ENCODE results near the gene SYK.
"Not testable (repeated sequence)": the region's sequence is repeated elsewhere in the genome, so short reads cannot be mapped to it uniquely, and the experiment has no call there.

Gene SYK

DNA sequence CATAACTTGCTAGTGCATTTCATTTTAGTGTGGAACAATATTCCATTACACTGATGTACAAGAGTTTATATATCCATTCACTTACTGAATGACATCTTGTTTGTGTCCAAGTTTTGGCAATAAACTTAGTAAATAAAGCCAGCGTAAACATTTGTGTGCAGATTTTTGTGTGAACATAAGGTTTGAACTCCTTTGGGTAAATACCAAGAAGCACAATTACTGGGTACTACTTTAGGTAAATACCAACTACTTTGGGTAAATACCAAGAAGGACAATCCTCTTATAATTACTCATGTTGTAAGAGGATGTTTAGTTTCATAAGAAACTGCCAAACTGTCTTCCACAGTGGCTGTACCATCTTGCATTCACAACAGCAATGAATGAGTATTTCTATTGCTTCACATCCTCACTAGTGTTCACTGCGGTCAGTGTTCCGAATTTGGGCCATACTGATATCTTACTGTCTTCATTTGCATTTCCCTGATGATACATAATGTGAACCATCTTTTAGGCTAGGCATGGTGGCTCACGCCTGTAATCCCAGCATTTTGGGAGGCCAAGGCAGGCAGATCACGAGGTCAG lies 2.3 kb upstream of the SYK start:
- DNase-seq = no peak

DNA sequence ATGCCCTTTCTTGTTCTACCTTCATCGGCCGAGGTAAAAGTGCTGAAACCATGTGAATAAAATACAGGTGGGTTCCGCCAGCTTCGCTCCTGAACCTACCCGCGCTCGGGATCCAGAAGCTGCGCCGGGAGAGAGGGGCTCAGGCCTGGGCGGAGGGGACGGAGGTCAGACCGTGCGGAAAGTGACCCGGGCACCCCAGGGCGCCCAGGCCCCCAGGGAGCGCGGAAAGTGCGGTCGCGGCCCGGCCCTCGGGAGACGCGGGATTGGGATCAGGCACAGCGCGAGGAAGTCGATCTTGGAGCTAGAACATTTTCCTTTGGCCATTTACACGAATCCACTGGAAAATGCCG lies 329 bp downstream of the SYK start:
- no peak for DNase-seq

DNA sequence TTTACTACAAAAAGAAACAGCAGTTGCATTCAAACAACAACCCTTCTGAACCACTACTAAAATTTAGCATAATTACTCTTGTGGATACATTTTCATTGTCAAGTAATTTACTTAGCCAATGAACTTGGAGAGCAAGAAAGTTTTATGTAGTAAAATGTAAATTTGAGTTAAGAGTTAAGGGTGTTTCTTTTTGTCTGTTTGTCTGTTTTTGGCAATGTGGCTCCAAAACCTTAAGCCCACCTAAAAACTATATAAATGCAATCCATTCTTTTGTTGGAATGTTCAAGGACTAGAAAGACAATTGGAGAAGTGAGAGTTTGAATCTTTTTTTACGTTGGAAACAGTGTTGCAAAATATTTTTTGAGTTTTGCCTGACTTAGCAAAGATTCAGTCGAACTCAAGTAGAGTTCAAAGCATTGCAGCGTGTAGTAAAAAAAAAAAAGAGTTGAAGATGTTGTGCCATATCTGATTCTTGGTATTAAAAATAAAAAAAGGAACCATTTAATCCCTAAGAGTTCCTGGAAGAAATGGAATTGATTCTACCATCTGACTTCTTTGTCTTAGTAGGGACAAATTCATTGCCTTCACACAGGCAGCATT lies 867 bp downstream of the SYK start:
- no peak for DNase-seq

DNA sequence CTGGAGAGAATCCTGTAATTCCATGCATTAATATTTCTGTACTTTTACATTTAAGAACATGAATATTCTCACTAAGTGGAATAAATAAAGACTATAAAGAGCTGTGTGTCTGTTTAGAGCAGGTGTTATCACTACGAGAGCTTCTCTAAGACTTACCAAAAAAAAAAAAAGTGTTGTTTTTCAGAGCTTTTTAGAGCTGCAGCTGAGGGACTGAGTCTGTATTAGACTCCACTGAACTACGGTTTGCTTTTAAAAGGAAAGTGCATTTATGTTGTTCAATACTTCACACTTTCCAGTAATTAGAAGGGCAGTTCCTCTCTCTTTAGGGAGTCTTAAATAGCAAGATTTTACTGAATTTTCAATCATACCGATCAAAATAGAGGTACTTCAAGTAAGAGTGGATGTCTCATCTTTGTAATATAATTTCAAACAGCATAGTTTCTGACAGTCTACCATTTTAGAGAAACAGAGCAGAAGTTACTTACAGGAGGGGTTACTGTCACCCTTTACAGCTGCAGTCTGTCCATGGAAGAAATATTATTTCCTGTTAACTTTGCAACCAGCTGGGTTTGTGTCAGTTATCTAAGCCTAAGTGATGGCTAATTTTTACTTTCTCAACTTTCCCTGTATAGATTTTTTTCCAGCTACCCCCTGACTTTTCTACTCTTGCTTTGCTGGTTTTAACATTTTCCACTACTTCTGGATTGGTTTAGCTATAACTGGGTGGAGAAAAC lies 2.4 kb downstream of the SYK start:
- no peak for DNase-seq

DNA sequence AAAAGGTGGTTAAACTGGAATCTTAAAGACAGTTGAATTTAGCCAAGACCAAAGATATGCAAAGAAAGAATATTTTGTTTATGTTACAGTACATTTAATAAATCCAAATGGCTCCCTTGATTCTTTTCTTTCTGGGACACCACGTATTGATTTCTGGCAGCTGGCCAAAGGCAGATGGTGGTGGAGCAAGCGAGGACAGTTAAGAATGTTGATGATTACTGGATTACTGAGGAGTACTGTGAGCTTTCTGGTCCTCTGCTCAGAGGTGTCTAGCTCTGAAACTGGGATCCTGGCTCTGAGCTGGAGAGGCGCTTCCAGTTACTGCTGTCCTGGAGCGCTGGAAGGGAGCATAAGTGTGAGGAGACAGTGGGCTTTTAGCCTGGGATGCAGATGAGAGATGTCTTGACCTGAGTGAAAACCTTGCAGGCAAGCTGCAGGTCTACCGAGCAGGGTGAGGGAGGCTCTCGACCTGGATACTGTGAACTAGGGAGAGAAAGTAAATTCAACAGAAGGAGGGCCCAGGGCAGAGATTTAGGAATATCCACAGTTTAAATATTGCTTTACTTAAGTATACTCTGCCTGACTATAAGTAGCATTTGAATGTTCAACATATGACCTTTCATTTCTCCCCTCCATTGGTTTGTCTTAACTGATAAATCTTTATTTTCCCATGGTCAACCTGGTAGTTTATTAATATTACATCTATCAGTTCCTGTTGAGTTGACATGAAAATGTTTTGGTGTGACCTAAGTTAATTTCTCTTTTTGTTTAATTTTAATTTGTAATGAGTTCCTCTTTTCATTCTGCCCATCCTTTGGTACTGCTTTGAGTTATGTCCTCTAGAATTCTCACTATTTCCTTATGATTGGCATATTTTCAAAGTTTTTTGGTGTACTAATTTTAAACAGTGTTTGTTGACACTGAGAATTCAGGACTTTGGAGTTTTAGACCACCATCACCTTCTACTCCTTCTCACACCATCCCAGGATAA lies 3.7 kb downstream of the SYK start:
- no peak for DNase-seq

DNA sequence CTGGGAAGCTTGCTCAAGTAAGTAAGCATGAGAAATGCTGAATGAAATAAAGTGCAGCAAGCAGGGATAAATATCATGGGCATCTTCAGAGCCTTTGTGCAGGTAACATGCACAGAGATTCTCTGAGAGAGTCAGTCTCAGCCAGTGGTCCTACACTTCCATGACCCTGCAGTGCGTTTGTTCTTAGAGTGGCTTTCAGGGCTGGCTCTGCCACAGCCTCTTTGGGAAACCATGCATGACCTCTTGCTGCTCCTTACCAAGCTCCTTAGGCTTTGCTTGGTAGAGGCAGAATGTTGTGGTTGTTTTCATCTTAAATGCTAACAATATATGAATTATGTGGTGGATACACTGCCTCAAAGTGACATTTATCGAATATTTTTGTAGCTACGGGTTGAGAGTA lies 5.4 kb downstream of the SYK start:
- no peak for DNase-seq

DNA sequence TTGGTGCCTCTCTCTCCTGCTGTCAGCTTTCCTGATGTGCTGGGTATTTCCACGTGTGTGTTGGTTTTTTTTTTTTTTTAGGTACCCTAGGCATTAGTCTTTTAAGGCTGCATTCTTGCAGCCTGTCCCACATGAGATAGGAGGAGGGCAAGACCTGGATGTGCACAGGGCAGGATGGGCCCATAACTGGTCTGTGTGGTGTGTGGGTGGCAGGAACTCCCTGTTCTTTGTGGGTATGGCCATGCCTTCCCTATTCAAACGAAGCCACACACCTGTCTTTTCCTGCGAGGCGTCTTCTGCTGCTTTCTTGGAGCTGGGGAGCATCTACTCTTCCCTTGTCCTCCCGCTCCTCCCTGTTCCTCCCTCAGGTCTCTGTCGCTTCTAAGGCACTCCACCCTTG lies 6.8 kb downstream of the SYK start:
- DNase-seq = no peak

DNA sequence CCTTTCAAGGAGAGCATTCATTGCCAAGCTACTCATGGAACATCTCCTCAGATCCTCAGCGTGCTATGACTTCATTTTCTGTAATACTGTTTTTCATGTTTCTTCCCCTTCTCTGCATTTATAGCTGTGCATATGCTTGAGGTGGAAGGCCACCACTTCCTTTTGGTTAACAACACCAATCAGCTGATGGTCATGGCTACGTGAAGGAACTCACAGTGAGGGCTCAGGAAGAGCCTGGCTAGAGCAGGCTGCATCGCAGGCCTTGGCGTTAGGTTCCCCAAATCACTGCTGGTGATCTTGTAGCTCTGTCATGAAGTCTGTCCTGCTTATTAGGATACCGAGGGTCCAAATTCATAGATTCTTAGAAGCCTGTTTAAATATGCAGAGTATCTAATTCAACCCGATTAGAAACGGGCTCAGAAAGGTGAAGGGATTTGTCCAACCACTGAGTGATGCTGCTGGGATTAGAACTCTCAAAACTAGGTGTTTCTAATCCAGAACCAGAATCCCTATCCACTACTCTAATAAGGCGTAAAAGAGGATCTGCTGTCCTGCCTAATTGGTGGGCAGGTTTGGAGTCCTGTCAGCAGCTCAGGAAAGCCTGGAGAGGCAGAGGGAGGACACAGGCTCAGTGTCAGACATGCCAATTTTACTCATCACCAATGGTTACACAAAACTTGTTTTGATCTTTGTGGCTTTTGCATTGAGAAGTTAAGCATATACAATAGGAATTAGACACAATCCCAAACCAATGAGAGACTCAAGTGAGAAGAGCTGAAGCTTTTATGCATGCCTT lies 7.5 kb downstream of the SYK start:
- no peak for DNase-seq

DNA sequence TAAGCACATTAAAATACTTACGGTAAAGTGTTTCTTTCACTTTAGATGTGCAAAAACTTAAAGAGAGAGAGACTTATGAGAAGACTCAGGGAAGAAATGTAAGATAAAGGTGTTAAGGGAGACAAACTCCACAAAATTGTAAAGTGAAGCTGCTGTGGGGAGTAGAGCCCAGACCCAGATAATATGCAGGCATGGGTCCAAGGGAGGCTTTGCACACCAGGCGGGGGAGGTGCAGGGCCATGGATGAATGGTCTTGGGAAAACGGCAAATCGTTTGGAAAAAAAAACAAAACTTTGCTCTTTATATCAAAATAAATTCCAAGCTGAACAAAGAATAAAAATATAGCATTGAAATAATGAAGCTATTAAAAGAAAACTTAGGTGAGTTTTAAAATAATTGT lies 9.1 kb downstream of the SYK start:
- no peak for DNase-seq

DNA sequence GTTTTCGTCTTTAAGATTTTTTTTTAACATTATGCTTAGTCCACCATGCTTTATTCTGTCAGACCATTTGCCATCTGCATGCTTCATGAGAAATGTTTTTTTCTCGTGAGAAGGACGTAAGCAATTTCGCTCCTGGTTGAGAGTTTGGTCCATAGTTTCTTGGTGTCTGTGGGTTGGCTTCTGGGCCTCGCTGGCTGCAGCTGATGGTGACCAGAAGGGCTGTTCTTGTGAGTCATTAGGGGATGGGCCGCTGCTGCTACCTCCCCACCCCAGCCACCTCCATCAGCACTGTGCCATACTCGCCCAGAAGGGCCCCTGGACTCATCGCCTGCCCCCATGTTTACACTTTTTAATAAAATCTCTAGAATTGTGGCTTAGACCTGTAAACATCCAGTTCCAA lies 11.4 kb downstream of the SYK start:
- no peak for DNase-seq

DNA sequence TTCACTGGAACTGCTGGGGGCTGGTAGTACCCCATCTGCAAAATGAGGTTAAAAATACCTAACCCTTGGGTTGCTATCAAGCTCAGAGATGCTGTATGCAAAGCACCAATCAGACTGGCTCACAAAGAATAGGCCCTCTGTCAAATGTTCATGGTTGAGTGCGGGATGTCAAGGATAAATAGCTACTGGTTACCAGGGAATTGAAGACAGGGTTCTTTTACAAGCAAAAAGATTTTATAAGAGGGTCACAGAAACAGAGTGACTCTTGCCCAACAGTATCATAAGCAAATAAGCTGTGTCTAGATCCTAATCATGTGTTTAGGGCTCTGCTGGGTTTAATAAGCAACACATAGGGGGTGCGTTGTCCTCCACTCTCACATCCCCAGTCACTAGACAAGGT lies 11.9 kb downstream of the SYK start:
- no peak for DNase-seq

DNA sequence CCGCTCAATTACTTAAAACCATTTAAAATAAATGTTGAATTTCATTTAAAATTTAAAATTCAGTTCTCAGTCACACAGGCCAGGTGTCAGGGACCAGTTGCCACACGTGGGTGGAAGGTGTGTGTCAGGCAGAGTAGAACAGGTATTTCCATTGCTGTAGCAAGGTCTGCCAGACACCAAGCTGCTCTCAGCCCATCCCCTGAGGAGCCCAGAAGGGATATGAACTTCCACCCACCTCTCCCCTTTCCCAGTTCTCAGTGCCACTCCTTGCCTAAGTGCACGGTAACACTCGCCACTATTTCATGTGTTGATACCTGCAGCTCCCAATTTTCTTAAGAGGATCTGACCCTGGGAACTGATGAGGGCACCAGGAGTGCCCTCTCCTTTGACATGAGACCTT lies 12.7 kb downstream of the SYK start:
- no peak for DNase-seq

DNA sequence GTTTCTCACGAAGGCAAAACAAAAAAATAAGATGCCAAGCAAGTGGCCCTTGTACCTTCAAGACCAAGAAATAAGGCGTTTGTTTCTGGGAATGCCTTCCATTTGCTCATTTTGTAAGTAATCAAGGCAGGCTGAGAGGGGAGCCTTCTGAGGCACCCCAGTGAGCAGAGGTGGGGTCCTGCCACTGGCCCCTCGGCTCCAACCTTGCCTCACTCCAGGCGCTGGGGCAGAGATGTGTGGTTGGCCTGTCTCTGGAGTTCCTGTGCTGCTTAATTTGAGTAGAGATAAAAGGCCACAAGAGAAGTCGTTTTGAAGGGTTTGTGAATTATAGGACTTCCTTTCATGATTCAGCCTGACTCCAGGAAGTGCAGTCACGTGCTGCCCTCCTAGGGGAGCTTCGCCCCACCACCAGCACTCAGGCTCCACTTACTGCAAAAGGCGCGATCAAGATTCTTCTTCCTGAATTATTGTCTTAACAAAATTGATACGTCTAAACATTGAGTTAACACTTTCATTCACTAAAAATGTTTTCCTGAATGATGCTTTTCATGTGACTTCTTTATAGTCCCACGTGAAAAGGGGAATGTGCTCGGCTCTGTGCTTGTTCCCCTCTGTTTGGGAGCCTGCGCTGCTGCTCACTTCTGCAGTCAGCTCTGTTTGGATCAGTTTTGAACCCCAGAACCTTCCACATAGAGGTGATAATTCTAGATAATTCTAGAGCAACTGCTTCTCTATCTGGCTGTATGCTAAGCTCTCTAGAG lies 13.7 kb downstream of the SYK start:
- no peak for DNase-seq

DNA sequence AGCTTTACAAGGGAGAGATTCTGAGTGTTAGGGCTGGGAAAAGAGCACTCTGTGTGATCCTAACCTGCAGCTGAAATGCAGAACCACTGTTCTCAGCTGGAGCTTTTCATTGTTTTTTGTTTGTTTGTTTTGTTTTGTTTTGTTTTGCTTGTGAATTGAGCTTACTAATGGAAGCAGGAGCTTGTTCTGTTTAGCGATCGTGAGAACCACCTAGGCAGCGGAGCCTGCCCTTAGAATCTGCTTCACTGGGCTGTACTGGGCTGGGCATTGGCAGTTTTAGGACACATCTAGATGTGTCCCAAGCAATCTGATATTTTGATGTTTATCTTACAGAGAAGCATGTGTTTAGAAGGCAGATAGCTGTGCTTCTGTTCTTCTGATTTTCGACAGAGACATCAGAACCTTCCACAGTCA lies 14.3 kb downstream of the SYK start:
- no peak for DNase-seq

DNA sequence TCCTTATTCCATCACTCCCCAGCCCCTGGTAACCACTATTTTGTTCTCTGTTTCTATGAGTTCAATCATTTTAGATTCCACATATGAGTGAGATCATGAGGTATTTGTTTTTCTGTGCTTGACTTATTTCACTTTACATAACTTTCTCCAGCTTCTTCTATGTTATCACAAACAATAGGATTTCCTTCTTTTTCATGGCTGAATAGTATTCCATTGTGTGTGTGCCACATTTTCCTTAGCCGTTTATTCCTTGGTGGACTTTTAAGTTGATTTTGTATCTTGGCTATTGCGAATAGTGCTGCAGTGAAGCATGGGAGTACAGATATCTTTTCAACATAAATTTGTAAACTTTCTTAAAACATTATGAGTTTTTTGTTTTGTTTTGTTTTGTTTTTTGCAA lies 15.1 kb downstream of the SYK start:
- no peak for DNase-seq

DNA sequence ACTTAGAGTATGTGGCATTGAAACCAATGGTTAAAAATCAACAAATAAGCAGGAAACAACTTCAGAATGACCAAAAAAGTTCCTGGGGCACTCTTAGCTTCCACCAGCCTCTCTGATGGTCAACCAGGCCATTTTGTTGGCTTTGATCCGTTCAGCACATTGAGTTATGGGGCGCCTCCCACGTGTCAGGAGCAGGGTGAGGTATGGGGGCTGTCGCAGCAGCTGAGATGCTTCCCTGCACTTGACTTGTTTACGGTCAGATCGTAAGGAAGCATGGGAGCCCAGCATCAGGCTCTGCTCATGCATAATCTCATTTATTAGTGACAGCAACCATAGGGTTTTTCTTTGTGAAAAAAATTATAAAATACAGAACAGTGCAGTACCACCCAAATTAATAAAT lies 16.7 kb downstream of the SYK start:
- no peak for DNase-seq

DNA sequence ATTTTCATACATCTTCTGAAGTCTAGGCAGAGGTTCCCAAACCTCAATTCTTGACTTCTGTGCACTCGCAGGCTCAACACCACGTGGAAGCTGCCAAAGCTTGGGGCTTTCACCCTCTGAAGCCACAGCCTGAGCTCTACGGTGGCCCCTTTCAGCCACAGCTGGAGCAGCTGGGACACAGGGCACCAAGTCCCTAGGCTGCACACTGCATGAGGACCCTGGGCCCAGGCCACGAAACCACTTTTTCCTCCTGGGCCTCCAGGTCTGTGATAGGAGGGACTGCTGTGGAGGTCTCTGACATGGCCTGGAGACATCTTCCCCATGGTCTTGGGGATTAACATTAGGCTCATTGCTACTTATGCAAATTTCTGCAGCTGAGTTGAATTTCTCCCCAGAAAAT lies 18.8 kb downstream of the SYK start:
- DNase-seq = not testable (repeated sequence)

DNA sequence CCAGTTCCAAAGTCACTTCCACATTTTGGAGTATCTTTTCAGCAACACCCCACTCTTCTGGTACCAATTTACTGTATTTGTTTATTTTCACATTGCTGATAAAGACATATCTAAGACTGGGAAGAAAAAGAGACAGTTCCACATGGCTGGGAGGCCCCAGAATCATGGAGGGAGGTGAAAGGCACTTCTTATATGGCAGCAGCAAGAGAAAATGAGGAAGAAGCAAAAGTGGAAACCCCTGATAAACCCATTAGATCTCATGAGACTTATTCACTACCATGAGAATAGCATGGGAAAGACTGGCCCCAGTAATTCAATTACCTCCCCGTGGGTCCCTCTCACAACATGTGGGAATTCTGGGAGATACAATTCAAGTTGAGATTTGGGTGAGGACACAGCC lies 19.6 kb downstream of the SYK start:
- not testable (repeated sequence) for DNase-seq

DNA sequence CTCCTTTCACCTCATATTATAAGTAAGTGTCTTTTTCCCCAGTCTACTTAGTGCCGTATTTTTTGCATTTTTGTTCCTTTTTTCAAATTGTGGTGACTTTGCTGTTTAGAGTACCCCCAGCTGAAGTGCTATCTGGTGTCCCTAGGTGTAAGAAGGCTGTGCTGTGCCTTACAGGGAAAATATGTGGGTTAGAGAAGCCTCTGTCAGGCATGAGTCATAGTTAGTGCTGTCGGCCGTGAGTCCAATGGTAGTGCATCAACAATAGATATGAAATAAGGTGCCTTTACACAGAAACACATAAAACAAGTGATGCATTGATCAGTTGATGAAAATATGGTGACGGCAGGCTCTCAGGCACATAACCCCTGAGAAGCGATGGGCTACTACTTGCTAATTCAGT lies 20.1 kb downstream of the SYK start:
- no peak for DNase-seq

DNA sequence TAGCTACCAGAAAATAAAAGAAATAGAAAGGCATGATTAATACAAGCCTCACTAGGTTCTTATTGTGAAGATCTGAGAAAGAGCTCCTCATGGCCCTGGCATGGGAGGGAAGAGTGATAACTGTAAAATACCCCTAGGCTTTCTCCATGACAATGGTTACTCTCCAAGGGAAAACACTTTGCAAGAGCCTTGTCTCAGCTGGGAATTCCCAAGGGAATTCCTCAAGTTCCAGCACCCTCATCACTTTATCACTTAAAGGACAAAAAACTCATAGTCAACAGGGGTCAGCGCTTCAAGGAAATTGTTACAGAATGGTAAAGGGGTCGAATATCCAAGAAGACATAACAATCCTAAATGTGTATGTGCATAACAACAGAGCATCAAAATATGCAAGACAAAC lies 21.2 kb downstream of the SYK start:
- DNase-seq = no peak

DNA sequence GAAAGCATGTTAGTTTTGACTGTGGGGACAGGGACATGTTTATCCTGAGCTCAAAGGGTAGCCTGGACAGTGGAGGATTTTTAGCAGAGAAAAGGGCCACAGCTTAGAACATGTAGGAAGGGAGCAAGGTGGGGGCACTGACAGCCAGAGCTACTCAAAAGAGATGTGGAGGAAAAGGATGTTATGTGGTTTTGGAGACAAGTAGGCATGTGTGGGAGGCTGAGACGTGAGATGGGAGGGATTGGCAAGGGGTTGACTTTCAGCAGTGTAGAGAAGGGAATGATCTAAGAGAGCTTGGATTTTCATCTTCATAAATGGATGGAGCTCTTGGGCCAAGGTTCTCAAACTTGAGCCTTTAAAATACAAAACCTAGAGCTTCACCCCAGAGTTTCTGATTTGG lies 24.0 kb downstream of the SYK start:
- DNase-seq = no peak

Measured in CD4-positive, alpha-beta T cell treated with Interleukin-12 subunit alpha and Interleukin-12 subunit beta, for 1 hour (primary cell).